MG63 (cell line): ENCODE results near the gene MYL11. TPM values are rescaled to one million over a fixed set of nuclear protein-coding genes. Genes with fewer than 3 reads are reported as not detected.

Experiments used
- DNase-seq: peaks from one replicate; pipeline ENCODE4 v3.0.0-alpha.2; 2020
- H3K27me3 ChIP-seq: fragments of 250-450 bp; sonication (Bioruptor Pico); 2 replicates; pipeline ENCODE4 v1.5.1; 2020; ENCODE audit warnings: mild to moderate bottlenecking, moderate library complexity
- H3K36me3 ChIP-seq: fragments of 250-450 bp; sonication (Bioruptor Pico); 2 replicates; pipeline ENCODE4 v1.5.1; 2020; ENCODE audit warnings: mild to moderate bottlenecking, moderate library complexity
- H3K4me3 ChIP-seq: fragments of 250-450 bp; sonication (Bioruptor Pico); 2 replicates; pipeline ENCODE4 v1.5.1; 2020; ENCODE audit warnings: mild to moderate bottlenecking, moderate library complexity
- H3K9me3 ChIP-seq: fragments of 250-450 bp; sonication (Bioruptor Pico); 2 replicates; pipeline ENCODE4 v1.5.1; 2020; ENCODE audit warnings: mild to moderate bottlenecking, moderate library complexity
- total RNA-seq: library from RNA; depleted of rRNA; stranded (reverse); fragments of >200 nt; shearing (Covaris generic); gene quantifications from 2 replicates; pipeline ENCODE4 v1.2.3, GENCODE V29; 2014; ENCODE audit warnings: low replicate concordance

The MYL11 gene
- total RNA-seq, 1 experiment from 2014 or later, result not detected

DNA sequence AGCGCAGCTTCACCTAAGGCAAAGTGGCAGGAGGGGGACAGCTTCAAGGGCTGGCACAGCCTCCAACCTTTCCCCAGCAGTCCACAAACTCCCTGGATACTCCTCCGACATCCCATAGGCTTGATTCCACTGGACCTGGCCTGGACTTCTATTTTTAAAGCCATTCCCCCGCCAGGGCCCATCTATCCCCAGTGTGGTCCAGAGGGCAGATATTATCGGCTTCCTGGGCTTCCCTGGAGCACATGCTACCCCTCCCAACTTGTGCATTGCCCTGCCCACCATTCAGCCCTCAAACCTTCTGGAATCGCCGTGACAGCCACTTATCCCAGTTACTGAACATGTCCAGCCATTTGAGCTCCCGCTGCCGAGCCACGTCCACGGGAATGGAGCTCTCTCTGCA lies 9.4 kb upstream of the MYL11 start:
- Histone ChIP-seq H3K4me3 (no peak overlapping the region), H3K36me3 (peaks cover 76% of the 10 kb centered on the region), H3K27me3 (no peaks in the 10 kb centered on the region), H3K9me3 (no peaks in the 10 kb centered on the region)
- no peak for DNase-seq

- Histone ChIP-seq H3K27me3 (no peaks in the 10 kb centered on the region), H3K9me3 (no peaks in the 10 kb centered on the region), H3K36me3 (peaks cover 64% of the 10 kb centered on the region), H3K4me3 (no peak overlapping the region)
- no peak for DNase-seq
These were observed 8.1 kb upstream of the MYL11 start for GRCh38 chr16:30366511-30366910.

DNA sequence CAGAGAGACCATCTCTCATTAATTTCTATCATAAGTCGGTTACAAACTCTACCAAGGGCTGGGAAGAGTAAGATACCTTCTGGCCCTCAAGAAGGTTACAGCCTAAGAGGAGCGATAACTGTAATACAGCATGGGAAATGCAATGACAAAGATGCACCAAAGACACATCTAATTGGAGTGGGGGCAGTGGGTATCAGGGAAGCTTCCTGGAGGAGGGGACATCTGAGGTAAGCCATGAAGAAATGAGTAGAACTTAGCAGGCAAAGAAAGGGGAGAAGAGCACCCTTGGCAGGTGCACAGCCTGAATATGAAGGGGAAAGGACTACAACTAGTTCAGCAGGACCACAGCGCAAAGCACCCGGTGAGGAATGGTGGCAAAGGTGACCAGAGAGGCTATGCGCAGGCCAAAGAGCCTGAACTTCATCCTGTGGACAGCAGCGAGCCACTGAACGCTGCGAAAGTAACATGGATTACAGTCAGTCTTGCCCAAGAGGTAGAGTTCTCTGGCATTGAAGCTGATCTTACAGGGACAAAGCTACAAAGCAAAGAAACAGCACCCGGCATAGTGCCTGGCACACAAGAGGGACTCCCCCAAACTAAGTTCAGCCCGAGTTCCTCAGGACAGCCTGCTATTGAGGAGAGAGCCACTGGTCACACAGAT lies 7.1 kb upstream of the MYL11 start:
- Histone ChIP-seq H3K9me3 (no peaks in the 10 kb centered on the region), H3K4me3 (peak overlapping the region; percentile 80), H3K36me3 (peaks cover 57% of the 10 kb centered on the region), H3K27me3 (no peaks in the 10 kb centered on the region)
- no peak for DNase-seq

- Histone ChIP-seq H3K9me3 (no peaks in the 10 kb centered on the region), H3K36me3 (peaks cover 50% of the 10 kb centered on the region), H3K4me3 (peak overlapping the region; percentile 80), H3K27me3 (no peaks in the 10 kb centered on the region)
- peak; percentile 69 for DNase-seq
These were observed 6.3 kb upstream of the MYL11 start for GRCh38 chr16:30368122-30368791.

DNA sequence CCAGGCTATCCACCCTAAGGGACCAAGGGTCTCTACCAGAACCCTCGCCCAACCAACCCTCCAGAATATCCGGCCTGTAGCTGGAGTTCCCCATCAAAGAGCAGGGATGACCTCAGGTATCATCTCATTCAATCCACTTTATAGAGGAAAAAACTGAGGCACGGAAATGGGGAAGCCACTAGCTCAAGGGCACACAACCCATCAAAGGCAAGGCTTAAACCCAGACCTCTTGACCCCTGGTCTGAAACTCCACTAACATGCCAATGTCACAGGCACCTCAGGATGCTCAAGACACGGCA lies 5.9 kb upstream of the MYL11 start:
- Histone ChIP-seq H3K4me3 (peak overlapping the region; percentile 80), H3K27me3 (no peaks in the 10 kb centered on the region), H3K9me3 (no peaks in the 10 kb centered on the region), H3K36me3 (peaks cover 45% of the 10 kb centered on the region)
- DNase-seq, result no peak

DNA sequence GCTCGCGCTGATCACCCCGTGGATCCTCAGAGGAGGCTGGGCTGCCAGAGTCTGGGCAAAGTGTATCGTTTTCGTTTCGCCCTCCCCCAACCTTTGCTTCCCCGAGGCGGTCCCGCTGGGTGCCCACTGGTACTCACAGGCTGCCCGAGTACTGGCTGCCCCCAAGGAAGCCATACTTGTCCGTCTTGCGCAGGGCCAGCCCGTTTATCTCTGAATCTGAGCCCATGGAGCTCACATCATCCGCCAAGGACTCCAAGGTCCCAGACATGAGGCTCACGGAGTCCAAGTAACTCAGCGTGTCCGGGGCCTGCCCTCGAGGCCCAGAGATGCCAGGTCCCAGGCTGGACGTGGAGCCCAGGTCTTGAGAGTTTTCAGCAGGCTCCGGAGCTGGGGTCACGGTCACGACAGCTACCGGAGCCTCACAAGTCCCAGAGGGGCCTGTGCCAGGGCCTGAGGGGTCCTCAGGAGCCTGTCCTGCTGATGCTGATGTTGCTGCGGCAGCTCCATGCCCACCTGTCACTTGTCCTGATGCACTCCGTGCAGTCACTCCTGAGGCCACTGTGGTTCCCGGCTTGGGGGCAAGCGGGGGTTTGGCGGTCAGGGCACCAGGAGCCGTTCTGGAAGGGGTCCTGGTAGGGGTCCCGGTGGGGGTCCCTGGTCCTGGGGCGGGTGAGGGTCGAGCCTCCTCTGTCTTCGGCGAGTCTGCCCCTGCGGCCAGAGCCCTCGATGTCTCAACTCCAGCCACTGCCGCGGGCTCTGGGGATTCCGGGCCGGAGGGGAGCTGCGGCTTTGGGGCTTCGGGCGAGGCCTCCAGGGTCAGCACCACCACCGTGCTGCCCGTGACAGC lies 5.3 kb upstream of the MYL11 start:
- no peaks in the 10 kb centered on the region for H3K9me3 ChIP-seq
- H3K36me3 ChIP-seq, result peaks cover 40% of the 10 kb centered on the region
- no peaks in the 10 kb centered on the region for H3K27me3 ChIP-seq
- peak overlapping the region; percentile 80 for H3K4me3 ChIP-seq
- DNase-seq, result no peak

DNA sequence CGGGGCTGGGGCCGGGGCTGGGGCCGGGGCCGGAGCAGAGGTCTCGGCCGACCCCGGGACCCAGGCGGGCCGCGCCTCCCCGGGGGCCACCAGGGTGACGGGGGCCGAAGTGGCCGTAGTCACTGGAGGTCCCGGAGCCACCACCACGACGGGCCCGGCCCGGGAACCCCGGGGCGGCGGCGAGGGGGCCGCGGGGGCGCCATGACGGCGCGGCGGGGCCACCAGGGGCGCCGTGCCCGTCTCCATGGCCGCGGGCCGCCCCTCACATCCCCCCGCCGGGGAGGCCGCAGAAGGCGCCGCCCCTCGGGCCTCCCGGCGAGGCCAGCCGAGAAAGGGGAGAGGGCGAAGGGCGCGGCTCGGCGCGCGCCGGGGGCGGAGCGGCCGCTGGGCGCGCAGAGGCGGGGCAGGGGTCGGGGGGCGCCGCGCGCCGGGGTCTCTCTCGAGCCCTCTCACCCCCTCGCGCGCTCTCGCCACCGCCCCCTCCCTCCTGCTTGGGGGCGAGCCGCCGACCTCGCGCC lies 4.6 kb upstream of the MYL11 start:
- Histone ChIP-seq H3K4me3 (peak overlapping the region; percentile 80), H3K9me3 (no peaks in the 10 kb centered on the region), H3K27me3 (no peaks in the 10 kb centered on the region), H3K36me3 (peaks cover 33% of the 10 kb centered on the region)
- no peak for DNase-seq

- DNase-seq, result peak; percentile 99
- Histone ChIP-seq H3K9me3 (no peaks in the 10 kb centered on the region), H3K27me3 (no peaks in the 10 kb centered on the region), H3K4me3 (peak within 1 kb of the TSS; percentile 80), H3K36me3 (peaks cover 27% of the 10 kb centered on the region)
These were observed 4.0 kb upstream of the MYL11 start, which contains the start of gene TBC1D10B for GRCh38 chr16:30370456-30371247. Gene TBC1D10B, minus strand, starts transcription at chr16:30370494. Its CDS starts 311 bp downstream, at chr16:30370183.

GRCh38 chr16:30371248-30371816 lies 3.3 kb upstream of the MYL11 start:
- Histone ChIP-seq H3K36me3 (peaks cover 20% of the 10 kb centered on the region), H3K4me3 (peak overlapping the region; percentile 47), H3K9me3 (no peaks in the 10 kb centered on the region), H3K27me3 (no peaks in the 10 kb centered on the region)
- DNase-seq, result no peak

DNA sequence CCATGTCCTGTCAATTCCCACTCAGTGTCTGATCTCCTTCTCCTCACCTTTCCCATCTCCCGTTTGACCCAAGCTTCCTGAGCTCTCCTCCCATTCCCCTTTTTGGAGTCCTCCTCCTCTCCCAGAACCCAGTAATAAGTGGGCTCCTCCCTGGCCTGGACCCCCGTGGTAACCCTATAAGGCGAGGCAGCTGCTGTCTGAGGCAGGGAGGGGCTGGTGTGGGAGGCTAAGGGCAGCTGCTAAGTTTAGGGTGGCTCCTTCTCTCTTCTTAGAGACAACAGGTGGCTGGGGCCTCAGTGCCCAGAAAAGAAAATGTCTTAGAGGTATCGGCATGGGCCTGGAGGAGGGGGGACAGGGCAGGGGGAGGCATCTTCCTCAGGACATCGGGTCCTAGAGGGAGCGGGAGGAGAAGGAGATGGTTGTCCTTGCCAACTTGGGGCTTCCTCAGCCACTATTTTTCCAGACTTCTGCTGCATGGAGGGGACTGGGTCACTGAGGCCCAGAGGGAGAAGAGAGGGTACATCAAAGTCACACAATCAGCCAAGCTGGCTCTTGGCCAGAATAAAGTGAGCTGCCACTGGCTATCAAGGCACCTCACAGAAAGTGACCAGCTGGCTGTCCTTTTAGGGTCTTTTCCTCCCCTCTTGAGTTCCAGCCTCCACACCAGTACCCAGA lies 2.4 kb upstream of the MYL11 start:
- Histone ChIP-seq H3K27me3 (no peaks in the 10 kb centered on the region), H3K9me3 (no peaks in the 10 kb centered on the region), H3K36me3 (peaks cover 12% of the 10 kb centered on the region), H3K4me3 (no peak overlapping the region)
- DNase-seq, result no peak

DNA sequence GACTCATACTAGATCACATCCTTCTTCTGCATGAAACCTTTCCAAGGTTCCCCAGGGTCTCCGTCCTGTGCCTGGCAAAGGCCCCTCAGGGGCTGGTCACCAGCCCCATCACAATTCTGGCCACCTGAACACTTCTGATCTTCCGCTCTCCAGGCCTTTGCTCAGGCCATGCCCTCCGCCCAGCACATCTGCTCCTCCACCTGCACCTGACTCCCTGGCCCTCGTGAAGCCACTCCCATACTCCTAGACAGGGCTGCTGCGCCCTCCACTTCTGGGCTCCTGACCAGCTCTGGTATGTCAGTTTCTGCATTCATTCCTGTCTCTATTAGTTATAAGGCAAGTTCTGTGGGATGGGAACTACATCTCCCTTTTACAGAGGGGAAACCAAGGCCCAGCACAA lies 1.9 kb upstream of the MYL11 start:
- H3K36me3 ChIP-seq, result peaks cover 6% of the 10 kb centered on the region
- no peaks in the 10 kb centered on the region for H3K9me3 ChIP-seq
- no peak overlapping the region for H3K4me3 ChIP-seq
- DNase-seq, result no peak
- no peaks in the 10 kb centered on the region for H3K27me3 ChIP-seq

DNA sequence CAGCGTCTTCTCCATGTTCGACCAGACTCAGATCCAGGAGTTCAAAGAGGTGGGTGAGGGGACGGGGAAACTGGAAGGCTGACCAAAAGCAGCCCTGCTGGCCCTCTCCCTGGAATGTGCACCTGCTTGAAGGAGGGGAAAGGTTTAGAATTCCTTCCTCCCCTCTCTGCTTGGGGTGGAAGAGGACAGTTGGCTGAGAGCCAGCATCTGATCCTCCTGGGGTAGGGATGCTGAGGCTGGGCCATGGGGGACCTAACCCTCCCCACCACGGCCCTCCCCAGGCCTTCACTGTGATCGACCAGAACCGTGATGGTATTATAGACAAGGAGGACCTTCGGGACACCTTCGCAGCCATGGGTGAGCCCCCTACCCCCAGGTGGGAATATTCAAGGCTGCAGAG lies 1.3 kb downstream of the MYL11 start:
- DNase-seq, result no peak
- Histone ChIP-seq H3K36me3 (peaks cover 2% of the 10 kb centered on the region; the same call in 1 of the 2 replicates), H3K27me3 (no peaks in the 10 kb centered on the region), H3K4me3 (no peak overlapping the region), H3K9me3 (no peaks in the 10 kb centered on the region)

- Histone ChIP-seq H3K36me3 (peaks cover 2% of the 10 kb centered on the region; the same call in 1 of the 2 replicates), H3K27me3 (no peaks in the 10 kb centered on the region), H3K4me3 (no peak overlapping the region), H3K9me3 (no peaks in the 10 kb centered on the region)
- no peak for DNase-seq
These were observed 1.9 kb downstream of the MYL11 start for GRCh38 chr16:30376461-30376902.

DNA sequence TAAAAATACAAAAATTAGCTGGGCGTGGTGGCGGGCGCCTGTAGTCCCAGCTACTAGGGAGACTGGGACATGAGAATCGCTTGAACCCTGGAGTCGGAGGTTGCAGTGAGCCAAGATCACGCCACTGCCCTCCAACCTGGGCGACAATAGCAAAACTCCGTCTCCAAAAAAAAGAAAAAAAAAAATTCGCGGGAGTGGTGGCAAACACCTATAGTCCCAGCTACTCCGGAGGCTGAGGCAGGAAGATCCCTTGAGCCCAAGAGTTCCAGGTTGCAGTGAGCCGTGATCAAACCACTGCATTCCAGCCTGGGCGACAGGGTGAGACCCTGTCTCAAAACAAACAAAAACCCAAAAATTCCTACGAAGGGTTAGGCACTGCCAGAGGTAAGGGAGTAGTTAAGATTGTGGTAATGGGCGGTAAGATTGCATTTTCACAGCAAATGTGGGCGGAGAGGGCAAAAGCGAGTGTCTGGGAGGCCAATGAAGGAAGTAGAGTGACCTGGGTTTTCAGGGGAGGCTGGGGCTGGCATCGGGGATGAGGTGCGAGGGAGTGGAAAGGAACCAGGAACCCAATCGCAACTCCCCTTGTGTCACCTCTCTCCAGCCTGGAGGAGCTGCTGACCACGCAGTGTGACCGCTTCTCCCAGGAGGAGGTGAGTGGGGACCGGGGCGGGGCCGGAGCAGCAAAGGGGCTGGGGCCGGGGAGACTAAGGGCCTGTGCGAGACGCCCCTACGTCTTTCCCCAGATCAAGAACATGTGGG lies 2.6 kb downstream of the MYL11 start:
- DNase-seq, result no peak
- H3K9me3 ChIP-seq, result no peaks in the 10 kb centered on the region
- no peaks in the 10 kb centered on the region for H3K27me3 ChIP-seq
- H3K4me3 ChIP-seq, result peak overlapping the region; percentile 62
- peaks cover 2% of the 10 kb centered on the region; the same call in 1 of the 2 replicates for H3K36me3 ChIP-seq

DNA sequence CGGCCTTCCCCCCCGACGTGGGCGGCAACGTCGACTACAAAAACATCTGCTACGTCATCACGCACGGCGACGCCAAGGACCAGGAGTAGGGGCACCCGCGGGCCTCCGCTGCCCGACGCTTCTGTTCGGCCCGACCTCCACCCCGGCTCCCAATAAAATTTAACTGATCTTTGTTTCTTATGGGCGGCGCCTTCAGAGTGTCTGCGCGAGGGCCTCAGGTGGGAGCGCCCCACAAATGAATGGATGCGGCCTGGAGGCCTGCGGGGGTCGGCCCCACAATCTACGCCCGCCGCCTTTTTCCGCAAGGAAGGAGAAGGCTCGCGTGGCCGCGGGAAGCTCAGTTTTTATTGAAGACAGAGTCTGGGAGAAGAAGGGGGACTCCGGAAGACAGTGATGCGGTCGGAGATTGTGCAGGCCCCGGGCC lies 3.2 kb downstream of the MYL11 start:
- Histone ChIP-seq H3K27me3 (no peaks in the 10 kb centered on the region), H3K9me3 (no peaks in the 10 kb centered on the region), H3K36me3 (peaks cover 2% of the 10 kb centered on the region; the same call in 1 of the 2 replicates), H3K4me3 (peak overlapping the region; percentile 62)
- DNase-seq, result peak; percentile 95
